DOHH2 (cell line): ENCODE measurements around the gene RENBP.

Experiments
- H3F3A ChIP-seq: fragments of 200-600 bp; sonication (generic), shearing (Covaris generic); 2 replicates; pipeline ENCODE4 v1.6.0; 2016; ENCODE audit warnings: antibody characterized with exemption, mild to moderate bottlenecking; ENCODE audit not compliant: control insufficient read depth, insufficient read depth
- H3K27ac ChIP-seq: fragments of 200-600 bp; sonication (generic); 2 replicates; pipeline ENCODE4 v1.5.1; 2014; ENCODE audit warnings: low read depth, mild to moderate bottlenecking, low read length, moderate library complexity
- H3K27me3 ChIP-seq: fragments of 200-600 bp; sonication (generic); 2 replicates; pipeline ENCODE4 v1.6.1; 2014; ENCODE audit warnings: mild to moderate bottlenecking, low read length, mixed read lengths; ENCODE audit not compliant: control insufficient read depth
- H3K36me3 ChIP-seq: fragments of 200-600 bp; sonication (generic); 2 replicates; pipeline ENCODE4 v1.6.1; 2014; ENCODE audit warnings: mild to moderate bottlenecking, low read length, moderate library complexity, mixed read lengths; ENCODE audit not compliant: control insufficient read depth
- H3K4me1 ChIP-seq: fragments of 200-600 bp; sonication (generic); 2 replicates; pipeline ENCODE4 v1.6.1; 2014; ENCODE audit warnings: mild to moderate bottlenecking, low read length, mixed read lengths; ENCODE audit not compliant: control insufficient read depth
- H3K4me2 ChIP-seq: fragments of 200-600 bp; sonication (generic); 2 replicates; pipeline ENCODE4 v1.6.0; 2014; ENCODE audit warnings: mild to moderate bottlenecking, low read length, moderate library complexity
- H3K4me3 ChIP-seq: fragments of 200-600 bp; sonication (generic); 2 replicates; pipeline ENCODE4 v1.5.1; 2014; ENCODE audit warnings: mild to moderate bottlenecking, low read length, mixed read lengths
- H3K79me2 ChIP-seq: fragments of 200-600 bp; sonication (generic); 2 replicates; pipeline ENCODE4 v1.6.1; 2014; ENCODE audit warnings: mild to moderate bottlenecking, low read length, mixed read lengths; ENCODE audit not compliant: control insufficient read depth
- H3K9me2 ChIP-seq: fragments of 200-600 bp; sonication (generic); replicated peaks from 2 replicates; pipeline ENCODE4 v1.6.1; 2014; ENCODE audit warnings: mild to moderate bottlenecking, low read length, mixed read lengths; ENCODE audit not compliant: control insufficient read depth
- H3K9me3 ChIP-seq: fragments of 200-600 bp; sonication (generic); 2 replicates; pipeline ENCODE4 v1.6.1; 2014; ENCODE audit warnings: antibody characterized with exemption, low read length, mixed read lengths; ENCODE audit not compliant: control insufficient read depth, insufficient read depth
- H4K20me1 ChIP-seq: fragments of 200-600 bp; sonication (generic); 2 replicates; pipeline ENCODE4 v1.6.0; 2014; ENCODE audit warnings: low read depth, mild to moderate bottlenecking, antibody characterized with exemption, low read length, moderate library complexity; ENCODE audit not compliant: control insufficient read depth, insufficient read depth
- CTCF ChIP-seq: fragments of 200-600 bp; sonication (generic); IDR thresholded peaks from one replicate; pipeline ENCODE4 v1.5.1; 2014; ENCODE audit warnings: antibody characterized with exemption, mild to moderate bottlenecking, low read depth, low read length; ENCODE audit not compliant: poor library complexity, severe bottlenecking
- EZH2phosphoT487 ChIP-seq: fragments of 200-600 bp; sonication (generic); IDR thresholded peaks from 2 replicates; pipeline ENCODE4 v1.6.1; 2017; ENCODE audit warnings: borderline replicate concordance, mild to moderate bottlenecking, antibody characterized with exemption, low read length, moderate library complexity, mixed read lengths

The RENBP gene

GRCh38 chrX:153909980-153910360, 34.5 kb downstream of the RENBP start:
- Histone ChIP-seq H3K9me3 (no peaks in the 10 kb centered on the region), H3K9me2 (no peaks in the 10 kb centered on the region), H3K4me2 (no peak overlapping the region), H3K4me3 (no peak overlapping the region), H3F3A (no peaks in the 10 kb centered on the region; the same call in 1 of the 2 replicates), H3K27me3 (no peaks in the 10 kb centered on the region), H4K20me1 (no peaks in the 10 kb centered on the region), H3K27ac (no peak overlapping the region), H3K79me2 (no peaks in the 10 kb centered on the region), H3K4me1 (no peaks in the 10 kb centered on the region), H3K36me3 (peaks cover 5% of the 10 kb centered on the region)
- no peak for TF ChIP-seq EZH2phosphoT487
- TF ChIP-seq CTCF = no peak

GRCh38 chrX:153909024-153909979, 35.1 kb downstream of the RENBP start:
- Histone ChIP-seq H3K27ac (no peak overlapping the region), H3F3A (no peaks in the 10 kb centered on the region; the same call in 1 of the 2 replicates), H3K27me3 (no peaks in the 10 kb centered on the region), H3K79me2 (no peaks in the 10 kb centered on the region), H3K36me3 (peaks cover 5% of the 10 kb centered on the region), H4K20me1 (no peaks in the 10 kb centered on the region), H3K4me3 (no peak overlapping the region), H3K4me2 (no peak overlapping the region), H3K9me2 (no peaks in the 10 kb centered on the region), H3K4me1 (peaks cover 3% of the 10 kb centered on the region), H3K9me3 (no peaks in the 10 kb centered on the region)
- TF ChIP-seq EZH2phosphoT487 (no peak), CTCF (no peak)

- Histone ChIP-seq H3K79me2 (no peaks in the 10 kb centered on the region), H3K27me3 (no peaks in the 10 kb centered on the region), H3K36me3 (no peaks in the 10 kb centered on the region), H4K20me1 (no peaks in the 10 kb centered on the region), H3K4me1 (peaks cover 13% of the 10 kb centered on the region), H3K9me3 (no peaks in the 10 kb centered on the region), H3K4me2 (no peak overlapping the region), H3K27ac (no peak overlapping the region), H3F3A (no peaks in the 10 kb centered on the region; the same call in 1 of the 2 replicates), H3K4me3 (no peak overlapping the region), H3K9me2 (no peaks in the 10 kb centered on the region)
- TF ChIP-seq EZH2phosphoT487 (no peak), CTCF (no peak)
Measured at GRCh38 chrX:153908219-153908860, 36.1 kb downstream of the RENBP start.
